Embryonic facial prominence (tissue), 1 donor: ENCODE measurements around the gene FBXO46.
"Not testable (repeated sequence)": the region's sequence is repeated elsewhere in the genome, so short reads cannot be mapped to it uniquely, and the experiment has no call there.

Experiments
- DNase-seq: peaks from one replicate; pipeline ENCODE4 v3.0.0-alpha.2; 2016; ENCODE audit errors: extremely low spot score

FBXO46 gene

GRCh38 chr19:45766869-45767346 lies 36.2 kb upstream of the FBXO46 start:
- DNase-seq: no peak

- DNase-seq: no peak
Observed at GRCh38 chr19:45766296-45766868, 35.7 kb upstream of the FBXO46 start.

GRCh38 chr19:45765702-45766295 lies 35.1 kb upstream of the FBXO46 start:
- DNase-seq: no peak

- no peak for DNase-seq
Observed at GRCh38 chr19:45764945-45765701, 34.4 kb upstream of the FBXO46 start.

- DNase-seq: no peak
Observed at GRCh38 chr19:45764475-45764874, 33.8 kb upstream of the FBXO46 start.

- DNase-seq: no peak
Observed at GRCh38 chr19:45763691-45764294, 33.1 kb upstream of the FBXO46 start.

- DNase-seq: no peak
Observed at GRCh38 chr19:45762870-45763631, 32.4 kb upstream of the FBXO46 start.

- no peak for DNase-seq
Observed at GRCh38 chr19:45761714-45762113, 31.0 kb upstream of the FBXO46 start.

- no peak for DNase-seq
Observed at GRCh38 chr19:45758921-45759320, 28.2 kb upstream of the FBXO46 start.

GRCh38 chr19:45757695-45758094 lies 27.0 kb upstream of the FBXO46 start:
- DNase-seq: no peak

- DNase-seq: no peak
Observed at GRCh38 chr19:45754323-45754722, 23.6 kb upstream of the FBXO46 start.

GRCh38 chr19:45753548-45753947 lies 22.9 kb upstream of the FBXO46 start:
- DNase-seq: no peak

GRCh38 chr19:45752639-45753038 lies 21.9 kb upstream of the FBXO46 start:
- DNase-seq: no peak

GRCh38 chr19:45751483-45751882 lies 20.8 kb upstream of the FBXO46 start:
- DNase-seq: not testable (repeated sequence)

- DNase-seq: no peak
Observed at GRCh38 chr19:45747513-45747912, 16.8 kb upstream of the FBXO46 start.

- no peak for DNase-seq
Observed at GRCh38 chr19:45746866-45747265, 16.2 kb upstream of the FBXO46 start.

- DNase-seq: no peak
Observed at GRCh38 chr19:45745606-45746005, 14.9 kb upstream of the FBXO46 start.

- DNase-seq: no peak
Observed at GRCh38 chr19:45742969-45743368, 12.3 kb upstream of the FBXO46 start.

- DNase-seq: no peak
Observed at GRCh38 chr19:45739498-45740439, 9.1 kb upstream of the FBXO46 start.

- DNase-seq: no peak
Observed at GRCh38 chr19:45733160-45733810, 2.6 kb upstream of the FBXO46 start, which contains the start of gene MEIOSIN. MEIOSIN (plus strand) TSS chr19:45733439; CDS start chr19:45735377, 1,938 bp downstream.
